ENCODE results near the gene AP1S2.

AP1S2 gene

DNA sequence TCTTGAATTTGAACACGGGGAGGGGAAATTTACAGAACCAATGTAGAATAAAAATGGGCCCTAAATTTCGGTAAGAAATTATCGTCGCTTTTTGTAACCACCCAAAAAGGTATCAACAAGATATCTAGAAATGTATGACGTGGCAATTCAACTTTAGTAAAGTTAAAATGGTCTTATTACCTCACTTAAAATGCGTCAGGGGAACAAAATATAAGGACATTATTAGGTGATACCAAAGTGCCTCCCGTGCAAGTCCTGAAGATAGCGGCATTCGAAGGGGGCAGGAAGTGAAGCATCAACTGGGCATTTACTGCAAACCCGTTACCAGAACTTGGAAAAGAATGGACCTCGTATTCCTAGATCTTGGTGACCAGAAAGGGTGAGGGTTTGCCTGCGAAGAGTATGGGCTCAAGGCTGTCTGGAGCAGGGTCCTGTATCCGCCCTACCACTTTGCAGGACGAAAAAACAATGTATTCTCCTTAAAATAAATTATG is 980 bp downstream of the AP1S2 start:
- TF ChIP-seq, protein P1, sequence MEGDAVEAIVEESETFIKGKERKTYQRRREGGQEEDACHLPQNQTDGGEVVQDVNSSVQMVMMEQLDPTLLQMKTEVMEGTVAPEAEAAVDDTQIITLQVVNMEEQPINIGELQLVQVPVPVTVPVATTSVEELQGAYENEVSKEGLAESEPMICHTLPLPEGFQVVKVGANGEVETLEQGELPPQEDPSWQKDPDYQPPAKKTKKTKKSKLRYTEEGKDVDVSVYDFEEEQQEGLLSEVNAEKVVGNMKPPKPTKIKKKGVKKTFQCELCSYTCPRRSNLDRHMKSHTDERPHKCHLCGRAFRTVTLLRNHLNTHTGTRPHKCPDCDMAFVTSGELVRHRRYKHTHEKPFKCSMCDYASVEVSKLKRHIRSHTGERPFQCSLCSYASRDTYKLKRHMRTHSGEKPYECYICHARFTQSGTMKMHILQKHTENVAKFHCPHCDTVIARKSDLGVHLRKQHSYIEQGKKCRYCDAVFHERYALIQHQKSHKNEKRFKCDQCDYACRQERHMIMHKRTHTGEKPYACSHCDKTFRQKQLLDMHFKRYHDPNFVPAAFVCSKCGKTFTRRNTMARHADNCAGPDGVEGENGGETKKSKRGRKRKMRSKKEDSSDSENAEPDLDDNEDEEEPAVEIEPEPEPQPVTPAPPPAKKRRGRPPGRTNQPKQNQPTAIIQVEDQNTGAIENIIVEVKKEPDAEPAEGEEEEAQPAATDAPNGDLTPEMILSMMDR (IDR thresholded peaks at IDR 0.05; ENCODE audit: low read depth, low read length) = no peak
- H3K4me3 ChIP-seq (ENCODE audit: low read depth, low read length) = peak overlapping the region; percentile 80
- no peaks in the 10 kb centered on the region for H3K27me3 ChIP-seq
- DNase-seq = no peak
- no peaks in the 10 kb centered on the region for H3K9me3 ChIP-seq
- H3K4me1 ChIP-seq = no peaks in the 10 kb centered on the region
- no peaks in the 10 kb centered on the region for H3K36me3 ChIP-seq

DNA sequence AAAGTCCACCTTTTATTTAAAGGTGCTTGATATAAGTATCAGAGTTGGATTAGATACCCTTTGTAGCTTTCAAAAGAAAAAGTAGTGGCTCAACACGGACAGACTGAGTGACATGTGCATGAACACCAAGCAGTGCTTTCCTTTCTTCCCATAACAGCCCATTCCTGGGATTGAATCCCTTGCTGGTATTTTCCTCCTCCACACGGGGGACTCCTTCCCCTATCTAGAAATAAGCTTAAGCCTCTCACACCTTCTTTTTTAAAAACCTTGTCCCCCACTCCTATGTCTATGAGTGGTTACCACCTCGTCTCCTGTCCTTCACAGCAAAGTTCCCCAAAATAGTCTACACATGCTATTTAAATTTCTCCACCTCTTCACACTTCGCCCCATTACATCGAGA is 5.1 kb downstream of the AP1S2 start:
- Histone ChIP-seq H3K36me3 (no peaks in the 10 kb centered on the region; the same call in 1 of the 2 replicates), H3K9me3 (no peaks in the 10 kb centered on the region), H3K4me1 (no peaks in the 10 kb centered on the region), H3K27me3 (no peaks in the 10 kb centered on the region), H3K4me3 (ENCODE audit: low read depth, low read length) (no peak overlapping the region)
- TF ChIP-seq, protein P1 (IDR thresholded peaks at IDR 0.05; ENCODE audit: low read depth, low read length) = peak; percentile 38; the same call in 1 of the 2 replicates
- DNase-seq = no peak

DNA sequence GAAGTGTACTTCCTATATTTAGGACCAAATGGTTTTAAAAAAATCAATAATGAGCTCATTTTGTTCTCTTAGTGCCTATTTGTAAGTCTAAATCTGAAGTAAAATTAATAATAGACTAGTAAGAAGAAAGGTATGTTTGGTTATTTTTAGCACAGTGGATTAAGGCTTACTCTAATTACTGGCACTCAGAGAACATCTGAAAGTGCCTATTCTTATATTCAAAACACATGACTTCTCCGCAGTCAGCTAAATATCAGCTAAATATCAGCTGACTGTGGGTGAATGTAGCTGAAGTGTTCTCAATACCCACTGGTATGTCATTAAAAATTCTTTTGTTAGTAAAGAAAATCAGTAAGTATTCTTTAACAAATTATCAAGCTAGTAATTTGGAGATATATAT is 6.0 kb downstream of the AP1S2 start:
- Histone ChIP-seq H3K4me1 (no peaks in the 10 kb centered on the region), H3K36me3 (no peaks in the 10 kb centered on the region; the same call in 1 of the 2 replicates), H3K4me3 (ENCODE audit: low read depth, low read length) (no peak overlapping the region), H3K27me3 (no peaks in the 10 kb centered on the region), H3K9me3 (no peaks in the 10 kb centered on the region)
- DNase-seq = no peak
- TF ChIP-seq, protein P1 (IDR thresholded peaks at IDR 0.05; ENCODE audit: low read depth, low read length) = no peak

- H3K4me1 ChIP-seq = no peaks in the 10 kb centered on the region
- no peaks in the 10 kb centered on the region for H3K27me3 ChIP-seq
- H3K36me3 ChIP-seq = no peaks in the 10 kb centered on the region; the same call in 1 of the 2 replicates
- no peak overlapping the region for H3K4me3 ChIP-seq (ENCODE audit: low read depth, low read length)
- no peak for DNase-seq
- H3K9me3 ChIP-seq = no peaks in the 10 kb centered on the region
- TF ChIP-seq, protein P1 (IDR thresholded peaks at IDR 0.05; ENCODE audit: low read depth, low read length) = no peak
Measured at GRCh38 chrX:15843960-15844359, 10.7 kb downstream of the AP1S2 start.

DNA sequence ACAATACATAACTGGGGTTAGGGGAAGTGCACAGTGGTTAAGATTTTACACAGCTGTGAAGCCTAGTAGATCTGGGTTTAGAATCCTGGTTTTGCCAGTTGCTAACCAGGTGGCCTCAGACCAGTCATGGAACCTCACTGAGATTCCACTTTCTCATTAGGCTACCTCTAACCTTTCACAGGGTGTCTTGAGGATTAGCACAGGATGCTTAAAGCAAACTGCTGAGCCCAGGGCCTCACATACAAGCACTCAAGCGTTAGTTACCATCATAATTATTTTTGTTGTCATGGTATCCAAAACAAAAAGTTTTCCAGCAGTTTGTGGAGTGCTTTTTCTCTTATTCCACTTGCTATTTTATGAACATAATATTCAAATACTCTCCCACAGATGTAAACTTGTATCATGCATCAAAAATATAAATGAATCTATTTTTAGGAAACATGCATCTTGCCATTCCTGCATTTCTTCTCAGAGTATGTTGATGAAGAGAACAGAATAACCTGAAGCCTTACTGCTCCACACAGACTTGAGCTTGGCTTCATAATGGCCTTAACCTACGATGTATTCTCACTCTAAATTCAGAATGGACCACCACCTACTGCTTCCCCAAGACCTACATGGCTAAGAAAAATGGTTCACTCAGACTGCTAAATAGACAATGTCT is 12.6 kb downstream of the AP1S2 start:
- Histone ChIP-seq H3K4me3 (ENCODE audit: low read depth, low read length) (no peak overlapping the region), H3K9me3 (no peaks in the 10 kb centered on the region), H3K36me3 (no peaks in the 10 kb centered on the region; the same call in 1 of the 2 replicates), H3K27me3 (no peaks in the 10 kb centered on the region), H3K4me1 (no peaks in the 10 kb centered on the region)
- DNase-seq = no peak
- TF ChIP-seq, protein P1 (IDR thresholded peaks at IDR 0.05; ENCODE audit: low read depth, low read length) = no peak

GRCh38 chrX:15838017-15838416 is 16.6 kb downstream of the AP1S2 start:
- DNase-seq = no peak
- TF ChIP-seq, protein P1 (IDR thresholded peaks at IDR 0.05; ENCODE audit: low read depth, low read length) = peak; percentile 21; the same call in 1 of the 2 replicates
- H3K27me3 ChIP-seq = no peaks in the 10 kb centered on the region
- no peaks in the 10 kb centered on the region for H3K4me1 ChIP-seq
- no peaks in the 10 kb centered on the region for H3K9me3 ChIP-seq
- no peaks in the 10 kb centered on the region for H3K36me3 ChIP-seq
- H3K4me3 ChIP-seq (ENCODE audit: low read depth, low read length) = no peak overlapping the region
